GM19463 (cell line): ENCODE results near the gene TMA7B.

Source experiments
- ATAC-seq: cut with Tn5 transposase; IDR thresholded peaks from one replicate; pipeline ENCODE4 v1.9.1; 2021; ENCODE audit warnings: mild to moderate bottlenecking, moderate library complexity; ENCODE audit not compliant: unreplicated experiment

TMA7B gene

GRCh38 chr22:39997939-39998726 lies 37.9 kb downstream of the TMA7B start:
- no peak for ATAC-seq

GRCh38 chr22:39999144-39999757 lies 39.1 kb downstream of the TMA7B start:
- no peak for ATAC-seq

- ATAC-seq, result no peak
Observed at GRCh38 chr22:40000171-40000570, 40.0 kb downstream of the TMA7B start.

GRCh38 chr22:40001106-40001505 lies 40.9 kb downstream of the TMA7B start:
- ATAC-seq, result no peak

- no peak for ATAC-seq
Observed at GRCh38 chr22:40001800-40002577, 41.8 kb downstream of the TMA7B start.

- ATAC-seq, result no peak
Observed at GRCh38 chr22:40002935-40003715, 42.9 kb downstream of the TMA7B start.

GRCh38 chr22:40004836-40005235 lies 44.6 kb downstream of the TMA7B start:
- ATAC-seq, result no peak

GRCh38 chr22:40006641-40007040 lies 46.4 kb downstream of the TMA7B start:
- ATAC-seq, result no peak

- no peak for ATAC-seq
Observed at GRCh38 chr22:40007853-40008710, 47.9 kb downstream of the TMA7B start.

- ATAC-seq, result no peak
Observed at GRCh38 chr22:40008726-40009291, 48.6 kb downstream of the TMA7B start.

GRCh38 chr22:40009292-40009774 lies 49.1 kb downstream of the TMA7B start:
- no peak for ATAC-seq

GRCh38 chr22:40009951-40010671 lies 49.9 kb downstream of the TMA7B start:
- ATAC-seq, result no peak

GRCh38 chr22:40010746-40011145 lies 50.5 kb downstream of the TMA7B start:
- no peak for ATAC-seq
